ENCODE measurements around the gene CDC42EP4. TPM values are rescaled to one million over a fixed set of nuclear protein-coding genes. Genes with fewer than 3 reads are reported as not detected.
A peak's percentile ranks its signal among the peaks of the same experiment; 100 is the strongest.

The CDC42EP4 gene
- total RNA-seq, 1 donor from 2014 or later, result 104 TPM

- Histone ChIP-seq H3K27me3 (no peaks in the 10 kb centered on the region), H3K27ac (peak overlapping the region; percentile 78 to 83), H3K4me1 (peaks cover 3 to 36% of the 10 kb centered on the region in 2 donors), H3K36me3 (no peaks in the 10 kb centered on the region), H3K9me3 (no peaks in the 10 kb centered on the region), H3K4me3 (peak overlapping the region; percentile 35 to 48)
- DNase-seq (ENCODE audit: low spot score in 2 of 2), result no peak
- TF ChIP-seq CTCF (IDR thresholded peaks at IDR 0.05), result peak in 1 of 3 experiments; percentile 28
- intact Hi-C loops (cut with DNase I), result loop anchor here (1.0 to 5.0 kb wide), 2 partner anchors 30 to 50 kb away; partner anchors contain the start of gene CDC42EP4
Measured at GRCh38 chr17:73342541-73343167, 30.9 kb upstream of the CDC42EP4 start.

- intact Hi-C loops (cut with DNase I), result loop anchor here (1.0 to 5.0 kb wide), 2 partner anchors 30 to 50 kb away; partner anchors contain the start of gene CDC42EP4
- H3K9me3 ChIP-seq, result no peaks in the 10 kb centered on the region
- no peaks in the 10 kb centered on the region for H3K27me3 ChIP-seq
- H3K4me3 ChIP-seq, result no peak overlapping the region
- no peaks in the 10 kb centered on the region for H3K36me3 ChIP-seq
- peaks cover 3 to 37% of the 10 kb centered on the region in 2 donors for H3K4me1 ChIP-seq
- TF ChIP-seq CTCF (IDR thresholded peaks at IDR 0.05), result no peak
- peak overlapping the region; percentile 78 to 83 for H3K27ac ChIP-seq
- DNase-seq (ENCODE audit: low spot score in 2 of 2), result peak; percentile 55 to 80
Measured at GRCh38 chr17:73342050-73342522, 30.3 kb upstream of the CDC42EP4 start.

DNA sequence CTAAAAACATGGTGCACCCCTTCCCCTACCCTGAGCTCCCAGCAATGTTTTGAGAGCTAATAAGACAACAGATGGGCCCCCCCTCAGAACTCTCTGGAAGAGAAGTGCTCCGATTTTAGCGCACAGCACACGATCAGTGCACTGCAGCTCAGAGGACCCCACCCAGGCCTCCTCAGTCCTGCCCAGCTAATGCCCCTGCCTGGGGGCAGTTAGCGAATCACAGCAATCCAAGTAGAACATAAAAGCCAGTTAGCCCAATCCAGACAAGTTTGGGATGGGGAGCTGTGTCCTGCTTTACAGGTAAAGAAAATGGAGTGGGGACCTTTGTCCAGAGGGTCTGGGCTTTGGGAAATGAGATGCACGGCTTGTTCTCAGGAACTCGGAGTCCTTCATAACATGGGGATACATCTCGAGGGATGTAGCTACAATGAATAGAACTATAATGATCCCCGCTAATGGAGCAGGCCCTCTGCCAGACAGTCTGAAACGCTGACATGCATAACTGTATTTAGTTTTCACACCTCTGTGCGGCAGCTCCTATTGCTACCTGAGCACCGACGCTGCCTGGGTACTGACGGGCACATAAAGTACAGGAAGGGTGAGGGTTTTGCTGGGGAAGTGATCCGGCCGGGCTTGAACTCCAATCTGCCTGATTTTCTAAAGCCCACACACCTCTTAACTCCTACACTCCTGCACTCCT, 29.7 kb upstream of the CDC42EP4 start:
- Histone ChIP-seq H3K4me1 (peaks cover 3 to 37% of the 10 kb centered on the region in 2 donors), H3K4me3 (no peak overlapping the region), H3K27ac (peak overlapping the region; percentile 78 to 83), H3K9me3 (no peaks in the 10 kb centered on the region), H3K27me3 (no peaks in the 10 kb centered on the region), H3K36me3 (no peaks in the 10 kb centered on the region)
- TF ChIP-seq CTCF (IDR thresholded peaks at IDR 0.05), result no peak
- DNase-seq (ENCODE audit: low spot score in 2 of 2), result no peak
- intact Hi-C loops (cut with DNase I), result loop anchor here (1.0 to 5.0 kb wide), 2 partner anchors 29 to 49 kb away; partner anchors contain the start of gene CDC42EP4

DNA sequence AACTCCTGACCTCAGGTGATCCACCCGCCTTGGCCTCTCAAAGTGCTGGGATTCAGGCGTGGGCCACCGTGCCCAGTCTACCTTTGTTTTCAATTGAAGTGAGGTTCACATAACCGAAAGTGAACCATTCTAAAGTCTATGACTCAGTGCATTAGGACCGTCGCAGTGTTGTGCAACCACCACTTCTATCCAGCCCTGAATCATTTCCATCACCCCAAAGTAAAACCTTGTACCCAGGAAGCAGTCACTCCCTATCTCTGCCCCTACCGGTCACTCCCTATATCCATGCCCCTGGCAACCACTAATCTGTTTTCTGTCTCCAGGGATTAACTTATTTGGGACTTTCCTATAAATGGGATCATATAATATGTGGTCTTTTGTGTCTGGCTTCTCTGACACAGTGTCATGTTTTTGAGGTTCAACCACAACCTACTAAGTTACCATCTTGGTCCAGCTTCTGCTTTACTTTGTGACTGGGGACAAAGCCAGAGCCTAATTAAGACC, 28.3 kb upstream of the CDC42EP4 start:
- peak in 1 of 2 donors; percentile 84 for DNase-seq (ENCODE audit: low spot score in 2 of 2)
- no peaks in the 10 kb centered on the region for H3K36me3 ChIP-seq
- H3K27me3 ChIP-seq, result no peaks in the 10 kb centered on the region
- H3K27ac ChIP-seq, result peak overlapping the region; percentile 76 to 78
- TF ChIP-seq CTCF (IDR thresholded peaks at IDR 0.05), result peak in 2 of 3 experiments; percentile 28 to 36
- no peak overlapping the region for H3K4me3 ChIP-seq
- no peaks in the 10 kb centered on the region for H3K9me3 ChIP-seq
- peaks cover 3 to 37% of the 10 kb centered on the region in 2 donors for H3K4me1 ChIP-seq
- intact Hi-C loops (cut with DNase I), result loop anchor here (5.0 kb wide), 1 partner anchor 48 kb away; no protein-coding TSS in a partner anchor

DNA sequence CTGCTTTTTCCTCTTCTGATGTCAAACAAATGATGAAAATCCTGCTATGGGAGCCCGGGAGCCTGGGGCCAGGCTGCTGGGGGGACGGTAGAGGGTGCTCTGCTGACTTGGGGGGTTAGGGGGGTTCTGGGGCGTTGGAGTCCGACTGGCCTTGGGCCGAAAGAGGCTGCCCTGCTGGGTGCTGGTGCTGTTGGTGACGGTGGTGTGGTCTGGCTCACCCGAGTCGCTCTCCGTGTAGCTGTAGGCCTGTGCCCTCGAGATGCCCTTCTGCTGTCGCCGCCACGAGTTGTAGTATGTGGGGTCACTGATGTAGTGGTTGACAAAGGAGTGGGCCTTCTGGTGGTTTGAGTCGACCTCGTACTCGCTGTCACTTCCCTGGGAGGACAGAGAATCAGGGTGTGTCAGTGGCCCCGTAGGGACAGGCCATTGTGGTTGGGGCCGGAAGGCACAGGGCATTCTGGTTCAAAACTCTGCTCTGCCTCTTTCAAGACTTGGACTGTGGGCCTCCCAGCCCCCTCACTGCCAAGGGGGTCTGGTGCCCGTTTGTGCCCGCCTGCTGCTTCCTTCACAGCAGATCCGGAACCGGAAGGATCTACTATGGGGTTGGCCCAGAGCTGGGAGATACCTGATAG, 26.9 kb upstream of the CDC42EP4 start:
- no peaks in the 10 kb centered on the region for H3K9me3 ChIP-seq
- peak overlapping the region; percentile 74 to 78 for H3K27ac ChIP-seq
- no peaks in the 10 kb centered on the region for H3K36me3 ChIP-seq
- intact Hi-C loops (cut with DNase I), result no loop called here
- H3K4me3 ChIP-seq, result peak overlapping the region in 1 of 2 donors; percentile 2
- peaks cover 3 to 37% of the 10 kb centered on the region in 2 donors for H3K4me1 ChIP-seq
- no peaks in the 10 kb centered on the region for H3K27me3 ChIP-seq
- no peak for TF ChIP-seq CTCF (IDR thresholded peaks at IDR 0.05)
- no peak for DNase-seq (ENCODE audit: low spot score in 2 of 2)

All from ascending aorta (tissue), 2 donors.